HG03342 (cell line): Measurements from ENCODE around the gene COL25A1.
"Not testable (repeated sequence)": the region's sequence is repeated elsewhere in the genome, so short reads cannot be mapped to it uniquely, and the experiment has no call there.

Experiments used
- ATAC-seq: cut with Tn5 transposase; IDR thresholded peaks from one replicate; pipeline ENCODE4 v1.9.1; 2021; ENCODE audit warnings: mild to moderate bottlenecking, moderate library complexity; ENCODE audit not compliant: unreplicated experiment

COL25A1 gene

DNA sequence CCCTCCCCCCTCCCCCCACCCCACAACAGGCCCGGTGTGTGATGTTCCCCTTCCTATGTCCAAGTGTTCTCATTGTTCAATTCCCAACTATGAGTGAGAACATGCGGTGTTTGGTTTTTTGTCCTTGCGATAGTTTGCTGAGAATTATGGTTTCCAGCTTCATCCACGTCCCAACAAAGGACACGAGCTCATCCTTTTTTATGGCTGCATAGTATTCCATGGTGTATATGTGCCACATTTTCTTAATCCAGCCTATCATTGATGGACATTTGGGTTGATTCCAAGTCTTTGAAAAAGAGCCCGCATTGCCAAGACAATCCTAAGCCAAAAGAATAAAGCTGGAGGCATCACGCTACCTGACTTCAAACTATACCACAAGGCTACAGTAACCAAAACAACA, 231.8 kb downstream of the COL25A1 start:
- not testable (repeated sequence) for ATAC-seq

DNA sequence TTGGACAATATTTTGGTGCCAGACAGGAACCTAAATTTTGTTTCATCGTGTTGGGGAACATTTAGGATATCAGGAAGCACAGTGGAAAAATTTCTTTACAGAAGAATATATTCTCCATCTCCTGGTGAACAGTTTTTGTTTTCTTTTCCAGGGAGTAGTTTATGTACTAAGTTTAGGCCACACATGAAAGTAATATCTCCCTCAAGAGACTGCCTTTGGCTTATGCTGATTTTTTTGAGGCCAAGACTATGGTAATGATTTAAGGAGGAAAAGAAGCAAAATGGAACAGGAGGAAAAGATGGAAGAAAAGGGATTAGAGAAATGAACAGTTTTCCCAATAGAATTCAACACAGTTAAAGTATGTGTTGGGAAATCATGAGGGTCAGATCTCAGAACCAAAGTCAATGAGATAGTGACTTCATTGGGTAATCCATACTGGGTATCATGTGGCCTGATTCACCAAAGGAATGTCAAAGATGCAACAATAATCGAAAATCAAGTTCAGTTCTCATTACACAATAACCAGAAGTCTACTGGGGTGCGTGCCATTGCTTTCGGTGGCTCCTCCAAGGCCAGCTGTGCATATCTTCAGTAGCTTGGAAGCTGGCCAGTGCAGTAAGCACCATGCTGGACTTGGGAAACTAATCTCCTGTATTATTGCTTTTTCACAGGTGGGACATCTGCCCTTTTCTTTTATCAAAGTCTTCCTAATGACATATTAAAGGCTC, 234.8 kb downstream of the COL25A1 start:
- ATAC-seq, result no peak

- ATAC-seq, result no peak
Measured at GRCh38 chr4:109065006-109065405, 237.5 kb downstream of the COL25A1 start.

DNA sequence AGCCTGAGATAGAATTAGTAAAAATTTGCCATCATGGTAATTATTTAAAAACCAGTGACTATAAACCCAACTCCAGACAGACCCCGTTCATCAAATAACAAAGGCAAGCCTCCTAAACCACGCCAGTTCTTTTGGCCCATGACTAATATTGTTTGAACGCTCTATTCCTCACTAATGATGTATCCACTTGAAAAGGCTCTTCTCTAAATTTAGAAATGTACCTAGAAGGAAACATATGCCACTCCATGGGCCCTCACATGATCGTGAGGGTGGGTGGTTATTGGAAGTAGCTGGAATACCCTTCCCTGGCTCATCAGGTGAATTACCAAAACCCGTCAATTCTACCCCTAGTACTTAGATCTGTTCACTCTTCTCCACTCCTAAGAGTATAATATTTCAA, 249.2 kb downstream of the COL25A1 start:
- no peak for ATAC-seq

- no peak for ATAC-seq
Measured at GRCh38 chr4:109052821-109053220, 249.6 kb downstream of the COL25A1 start.

DNA sequence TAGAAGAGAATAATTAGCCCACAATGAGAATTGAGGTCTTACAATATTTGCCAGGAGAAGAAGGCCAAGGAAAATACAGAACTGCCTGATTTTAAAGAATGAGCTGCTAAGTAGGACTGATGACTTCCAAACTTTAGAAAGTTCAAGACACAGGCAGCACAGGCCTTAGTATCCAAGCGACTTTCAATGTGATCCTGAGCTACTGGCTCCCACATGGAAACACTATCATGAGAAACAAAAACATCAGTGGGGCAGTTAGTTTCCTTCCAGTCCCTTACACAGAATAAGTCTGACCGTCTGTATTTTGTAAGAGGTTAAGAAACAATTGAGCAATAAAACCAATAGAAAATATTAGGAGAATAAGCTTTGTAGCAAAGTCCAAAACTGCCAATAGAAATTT, 251.4 kb downstream of the COL25A1 start:
- ATAC-seq, result no peak

GRCh38 chr4:109049926-109050325, 252.5 kb downstream of the COL25A1 start:
- ATAC-seq, result no peak

DNA sequence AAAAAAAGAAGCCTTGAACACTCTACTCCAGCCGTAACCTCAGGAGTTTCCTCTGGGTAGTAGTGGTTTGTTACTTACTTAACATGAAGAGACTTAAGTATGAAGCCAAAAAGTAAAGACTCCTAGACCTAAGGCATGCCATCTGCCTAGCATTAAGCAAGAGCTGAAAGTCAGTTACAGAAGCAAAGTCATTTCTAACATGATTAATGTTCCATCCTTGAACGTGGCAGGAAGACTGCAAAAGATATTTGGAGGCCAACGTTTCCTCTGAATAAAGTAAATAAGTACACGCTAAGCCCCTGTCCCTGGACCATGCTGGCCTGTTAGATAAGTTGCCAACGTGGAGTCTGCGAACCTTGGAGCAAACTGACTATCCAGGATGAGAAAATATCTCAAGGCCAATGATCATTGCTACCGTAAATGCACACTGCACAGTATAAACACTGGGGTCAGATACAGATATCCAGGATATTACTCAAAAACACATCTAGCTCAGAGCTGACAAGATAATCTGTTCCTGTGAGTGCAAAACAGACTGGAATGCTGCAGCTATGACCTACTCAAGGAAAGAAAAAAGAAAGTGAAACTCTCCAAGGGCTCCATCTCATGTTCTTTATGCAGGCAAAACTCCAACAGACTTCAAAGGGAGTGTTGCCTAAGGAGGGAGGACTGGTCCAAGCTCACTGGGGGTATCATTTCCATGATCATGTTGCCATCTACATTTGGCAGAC, 255.8 kb downstream of the COL25A1 start:
- ATAC-seq, result no peak

DNA sequence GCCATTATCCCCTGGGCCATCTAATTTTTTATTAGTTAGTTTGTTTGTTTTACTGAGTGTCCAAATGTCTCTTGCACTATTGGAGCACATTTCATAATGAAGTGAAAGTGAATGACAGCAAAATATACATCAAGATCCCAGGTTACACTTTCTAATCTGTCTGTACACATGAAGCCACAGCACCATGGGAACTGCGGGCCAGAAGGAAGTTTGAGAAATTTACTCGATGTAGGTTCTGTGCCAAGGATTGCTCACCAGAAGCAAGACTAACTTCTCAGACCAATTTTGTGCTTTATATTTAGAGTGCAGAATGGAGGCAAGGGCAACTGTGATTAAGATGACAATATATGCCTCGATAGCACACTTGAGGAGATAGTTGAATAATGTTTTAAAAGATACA, 258.0 kb downstream of the COL25A1 start:
- no peak for ATAC-seq

DNA sequence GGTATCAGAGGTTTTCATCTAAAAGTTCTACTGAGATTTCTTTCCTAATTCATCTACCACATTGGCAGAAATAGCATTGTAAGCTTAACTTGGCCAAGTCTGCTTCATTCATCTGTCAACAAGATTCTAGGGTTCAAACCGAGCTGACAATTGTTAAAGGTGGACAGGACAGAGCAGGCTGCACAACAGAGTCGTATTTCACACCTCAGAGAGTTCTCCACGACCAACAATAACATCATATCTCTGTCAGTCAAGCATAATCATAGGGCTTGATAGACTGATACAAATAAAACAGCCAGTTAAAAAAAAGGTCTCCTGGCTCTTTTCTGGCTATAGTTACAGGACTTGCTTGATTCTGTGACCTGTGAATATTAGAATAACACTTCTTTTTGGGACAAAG, 259.2 kb downstream of the COL25A1 start:
- ATAC-seq, result no peak

DNA sequence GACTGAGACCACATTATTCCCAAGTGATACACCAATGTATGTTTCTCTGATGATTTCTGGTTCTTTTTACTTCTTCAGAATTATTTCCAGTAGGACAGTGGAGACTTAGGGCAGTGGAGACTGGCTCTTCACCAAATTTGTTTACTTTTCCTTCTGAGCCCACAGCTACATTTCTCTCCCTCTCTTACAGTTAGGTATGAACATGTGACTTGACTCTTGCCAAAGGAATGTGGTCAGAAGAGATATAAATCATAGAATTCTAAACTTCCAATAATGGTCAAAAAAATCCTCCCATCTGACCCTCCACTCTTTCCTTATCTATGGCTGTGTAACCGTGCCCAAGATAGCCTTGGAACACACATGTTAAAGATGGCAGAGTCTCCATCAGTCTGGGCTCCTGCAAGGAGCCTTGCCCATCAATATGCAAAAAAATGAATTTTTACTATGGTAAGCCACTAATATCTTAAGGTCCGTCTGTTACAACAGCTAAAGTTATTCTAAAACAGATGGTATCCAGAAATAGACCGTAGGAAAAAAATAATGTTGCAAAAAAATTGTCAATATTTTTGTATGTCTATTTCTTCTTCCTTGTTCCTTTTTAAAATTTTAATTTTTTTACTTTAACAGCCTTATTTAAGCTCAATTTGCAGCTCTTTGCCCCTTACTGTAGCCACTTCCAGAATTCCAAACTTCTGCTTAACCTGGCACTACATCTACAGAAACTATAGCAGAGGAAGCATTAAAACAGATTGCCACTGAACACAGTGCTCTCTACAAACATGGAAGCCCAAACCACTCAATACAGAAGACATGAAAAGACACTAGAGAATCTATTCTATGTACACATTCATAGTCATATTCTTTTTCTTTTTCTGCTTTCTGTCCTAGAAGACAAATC, 260.7 kb downstream of the COL25A1 start:
- ATAC-seq, result no peak

- ATAC-seq, result no peak
Measured at GRCh38 chr4:109040441-109040840, 262.0 kb downstream of the COL25A1 start.

DNA sequence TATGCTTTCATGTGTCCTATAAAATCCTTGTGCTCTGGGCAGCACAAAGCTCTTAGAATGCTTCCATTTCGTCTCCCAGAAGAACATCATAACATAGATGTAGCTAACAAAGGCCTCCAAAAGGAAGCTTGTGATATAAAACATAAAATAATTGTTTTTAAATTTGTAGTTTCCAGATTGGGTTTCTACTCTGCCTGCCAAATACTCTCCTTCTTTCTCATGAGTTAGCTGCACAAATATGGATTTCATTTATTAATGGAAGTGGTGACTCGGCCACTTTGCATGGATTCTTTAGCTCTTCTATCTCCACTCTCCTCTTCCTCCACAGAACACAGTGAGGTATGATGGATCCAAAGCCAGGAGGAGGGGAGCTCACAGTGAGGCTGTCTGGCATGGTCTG, 265.4 kb downstream of the COL25A1 start:
- ATAC-seq, result no peak

- ATAC-seq, result no peak
Measured at GRCh38 chr4:109033993-109034392, 268.5 kb downstream of the COL25A1 start.

- no peak for ATAC-seq
Measured at GRCh38 chr4:109032671-109033070, 269.8 kb downstream of the COL25A1 start.

DNA sequence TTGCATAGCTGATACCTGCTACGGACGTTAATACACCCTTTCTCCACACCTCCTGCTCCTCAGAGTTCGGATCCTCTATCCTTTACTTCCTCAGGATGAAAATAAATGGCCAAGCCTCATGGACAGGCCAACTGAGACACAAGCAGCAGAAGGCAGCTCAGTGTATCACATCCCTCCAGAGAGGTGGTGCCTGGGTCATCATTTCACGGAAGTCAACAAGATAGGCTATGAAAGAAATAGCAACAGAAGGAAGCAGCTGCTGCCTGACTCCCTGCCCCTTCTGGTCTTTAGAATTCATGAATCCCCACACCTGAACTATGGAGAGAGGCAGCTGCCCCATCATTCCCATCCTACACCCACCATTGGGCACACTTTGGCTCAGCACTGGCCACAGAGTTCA, 272.5 kb downstream of the COL25A1 start:
- ATAC-seq, result no peak

GRCh38 chr4:109027016-109027500, 275.4 kb downstream of the COL25A1 start:
- ATAC-seq, result no peak

DNA sequence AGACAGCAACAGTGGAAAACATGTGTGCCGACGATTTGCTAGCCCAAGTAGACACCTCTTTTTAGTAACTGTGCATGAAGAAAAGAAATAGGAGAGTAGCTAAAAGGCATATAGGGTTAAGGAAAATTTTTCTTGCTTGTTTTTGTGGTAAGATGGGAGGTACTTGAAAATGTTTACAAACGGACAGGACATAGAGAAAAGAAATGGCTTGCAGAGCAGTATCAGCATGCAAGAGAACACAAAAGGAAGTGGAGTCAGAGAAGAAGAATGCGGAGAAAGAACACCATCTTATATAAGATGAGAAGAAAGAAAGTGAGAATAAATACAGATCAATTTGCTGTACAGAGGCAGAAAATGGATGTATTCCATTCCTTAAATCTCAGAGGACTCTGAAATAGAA, 275.9 kb downstream of the COL25A1 start:
- no peak for ATAC-seq

- ATAC-seq, result no peak
Measured at GRCh38 chr4:109025471-109026076, 276.9 kb downstream of the COL25A1 start.

DNA sequence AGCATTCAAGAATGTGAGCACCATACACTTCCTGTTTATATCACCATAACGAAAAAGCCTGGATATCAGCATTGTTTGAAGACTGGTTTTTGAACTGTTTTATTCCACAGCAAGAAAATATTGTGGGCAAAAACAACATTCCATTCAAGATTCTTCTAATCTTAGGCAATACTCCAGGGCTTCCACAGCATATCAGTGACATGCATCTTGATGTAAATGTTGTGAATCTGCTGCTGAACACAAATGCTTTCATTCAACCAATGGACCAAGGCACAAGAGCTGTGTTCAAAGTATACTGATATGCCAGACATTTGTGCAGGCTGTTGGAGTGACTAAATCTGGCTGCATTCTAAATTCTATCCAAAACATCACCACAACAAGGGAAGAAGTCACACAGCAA, 279.5 kb downstream of the COL25A1 start:
- no peak for ATAC-seq

GRCh38 chr4:109021630-109022029, 280.8 kb downstream of the COL25A1 start:
- ATAC-seq, result not testable (repeated sequence)
